PC-9 (cell line): ENCODE measurements around the gene LENG8. TPM values are rescaled to one million over a fixed set of nuclear protein-coding genes. Genes with fewer than 3 reads are reported as not detected.
A peak's percentile ranks its signal among the peaks of the same experiment; 100 is the strongest.

Experiments
- BruUV-seq: library from RNA; stranded (reverse); fragments of 400-500 nt; replicated peaks from 2 replicates; lab custom pipeline; 2021; lab: Mats Ljungman, UMichigan
- CTCF ChIA-PET: fragments of 300-600 bp; sonication (Branson Sonifier 250); formaldehyde crosslinking; loops from one replicate; lab custom pipeline; 2022; ENCODE audit warnings: antibody characterized with exemption; lab: Charles Lee
- POLR2A ChIA-PET: fragments of 300-600 bp; sonication (Branson Sonifier 250); formaldehyde crosslinking; loops from one replicate; lab custom pipeline; 2022; ENCODE audit warnings: antibody characterized with exemption; ENCODE audit not compliant: unreplicated experiment; lab: Charles Lee
- DNase-seq, 2 experiments: peaks; one replicate each; pipeline versions ENCODE4 v3.0.0 to v3.0.0-alpha.2; 2015 to 2022; ENCODE audit warnings: mixed read lengths in 1 of 2
- H2AFZ ChIP-seq: fragments of 200-600 bp; sonication (generic); 2 replicates; pipeline ENCODE4 v1.8.1; 2017; ENCODE audit warnings: antibody characterized with exemption
- H3F3A ChIP-seq: fragments of 200-600 bp; sonication (generic); 2 replicates; pipeline ENCODE4 v1.8.1; 2017; ENCODE audit warnings: antibody characterized with exemption, mild to moderate bottlenecking, low read depth; ENCODE audit not compliant: insufficient read depth
- H3K27ac ChIP-seq: fragments of 200-600 bp; sonication (generic); 2 replicates; pipeline ENCODE4 v1.6.1; 2016; ENCODE audit warnings: mixed run types
- H3K27me3 ChIP-seq: fragments of 200-600 bp; sonication (generic); 2 replicates; pipeline ENCODE4 v1.6.1; 2016; ENCODE audit warnings: low read depth, mixed run types; ENCODE audit not compliant: insufficient read depth
- H3K36me3 ChIP-seq: fragments of 200-600 bp; sonication (generic); 2 replicates; pipeline ENCODE4 v1.6.1; 2016; ENCODE audit warnings: low read depth, mixed run types
- H3K4me1 ChIP-seq: fragments of 200-600 bp; sonication (generic); replicated peaks from 2 replicates; pipeline ENCODE4 v1.6.1; 2016; ENCODE audit warnings: mixed run types; ENCODE audit not compliant: insufficient read depth
- H3K4me2 ChIP-seq: fragments of 200-600 bp; sonication (generic); 2 replicates; pipeline ENCODE4 v1.6.1; 2017; ENCODE audit warnings: mixed run types
- H3K4me3 ChIP-seq: fragments of 200-600 bp; sonication (generic); 2 replicates; pipeline ENCODE4 v1.6.1; 2016; ENCODE audit warnings: mixed run types
- H3K79me2 ChIP-seq: fragments of 200-600 bp; sonication (generic); 2 replicates; pipeline ENCODE4 v1.6.1; 2017; ENCODE audit warnings: low read depth, mixed run types
- H3K9me2 ChIP-seq: fragments of 200-600 bp; sonication (generic); 2 replicates; pipeline ENCODE4 v1.8.1; 2017; ENCODE audit warnings: mild to moderate bottlenecking; ENCODE audit not compliant: insufficient read depth
- H3K9me3 ChIP-seq: fragments of 200-600 bp; sonication (generic); 2 replicates; pipeline ENCODE4 v1.8.1; 2016; ENCODE audit warnings: low read depth; ENCODE audit not compliant: insufficient read depth
- H4K20me1 ChIP-seq: fragments of 200-600 bp; sonication (generic); 2 replicates; pipeline ENCODE4 v1.8.1; 2017; ENCODE audit not compliant: insufficient read depth
- CTCF ChIP-seq: fragments of 200-600 bp; sonication (generic); conservative IDR thresholded peaks from 2 replicates; pipeline ENCODE4 v1.6.1; 2017; ENCODE audit warnings: mixed run types, antibody characterized with exemption, mild to moderate bottlenecking, moderate library complexity
- EZH2 ChIP-seq: fragments of 200-600 bp; sonication (generic); IDR thresholded peaks from 2 replicates; pipeline ENCODE4 v1.8.0; 2017; ENCODE audit warnings: antibody characterized with exemption, low read depth
- intact Hi-C: fragments of 100-400 bp; cut with micrococcal nuclease; formaldehyde crosslinking; loops from one replicate; pipeline ENCODE4 v1.10.0; 2022; ENCODE audit not compliant: unreplicated experiment
- total RNA-seq: library from RNA; stranded (reverse); gene quantifications from 2 replicates; pipeline ENCODE4 v1.2.3, GENCODE V29; 2021

Gene LENG8
- total RNA-seq, 1 experiment from 2014 or later, result 274 TPM

GRCh38 chr19:54449701-54450069 lies 686 bp downstream of the LENG8 start:
- BruUV-seq, result no TSS peak

GRCh38 chr19:54451331-54451871 lies 2.4 kb downstream of the LENG8 start:
- Histone ChIP-seq H3K79me2 (peaks cover 96% of the 10 kb centered on the region), H3K4me3 (peak overlapping the region; percentile 96; the same call in 1 of the 2 replicates), H2AFZ (no peak overlapping the region), H4K20me1 (peaks cover 66% of the 10 kb centered on the region), H3K27me3 (no peaks in the 10 kb centered on the region), H3K36me3 (peaks cover 55% of the 10 kb centered on the region), H3K4me2 (peak overlapping the region; percentile 95; the same call in 1 of the 2 replicates), H3F3A (peaks cover 17% of the 10 kb centered on the region; the same call in 1 of the 2 replicates), H3K4me1 (peaks cover 25% of the 10 kb centered on the region), H3K9me2 (no peaks in the 10 kb centered on the region), H3K9me3 (no peaks in the 10 kb centered on the region), H3K27ac (no peak overlapping the region)
- no peak for DNase-seq
- intact Hi-C loops, result no loop called here
- no TSS peak for BruUV-seq
- ChIA-PET CTCF (interaction anchor here (0.6 kb wide), 1 partner anchor 290 kb away, joined by 18 read pairs; no protein-coding TSS in a partner anchor), POLR2A (no interaction called here)
- TF ChIP-seq CTCF (no peak), EZH2 (no peak)

More at GRCh38 chr19:54449701-54450069, 686 bp downstream of the LENG8 start:
- Histone ChIP-seq H4K20me1 (peaks cover 55% of the 10 kb centered on the region), H3K36me3 (peaks cover 46% of the 10 kb centered on the region), H3K9me2 (no peaks in the 10 kb centered on the region), H3K27ac (peak overlapping the region; percentile 65), H3K4me1 (peaks cover 25% of the 10 kb centered on the region), H3K4me2 (peak overlapping the region; percentile 95), H3F3A (peaks cover 17% of the 10 kb centered on the region; the same call in 1 of the 2 replicates), H2AFZ (peak overlapping the region; percentile 77), H3K27me3 (no peaks in the 10 kb centered on the region), H3K4me3 (peak overlapping the region; percentile 96), H3K9me3 (no peaks in the 10 kb centered on the region), H3K79me2 (peaks cover 90% of the 10 kb centered on the region)
- POLR2A ChIA-PET, result interaction anchor here (0.5 kb wide), 1 partner anchor 18 kb away, joined by 3 read pairs; no protein-coding TSS in a partner anchor
- CTCF ChIA-PET, result no interaction called here
- DNase-seq, result no peak
- intact Hi-C loops, result loop anchor here (1.0 to 2.0 kb wide), 2 partner anchors 14 to 581 kb away; partner anchors contain the start of gene LENG9
- TF ChIP-seq EZH2 (no peak), CTCF (no peak)

- H3K9me2 ChIP-seq, result no peaks in the 10 kb centered on the region
- H3K4me1 ChIP-seq, result peaks cover 21% of the 10 kb centered on the region
- CTCF ChIA-PET, result no interaction called here
- intact Hi-C loops, result no loop called here
- peaks cover 17% of the 10 kb centered on the region; the same call in 1 of the 2 replicates for H3F3A ChIP-seq
- peaks cover 54% of the 10 kb centered on the region for H3K36me3 ChIP-seq
- POLR2A ChIA-PET, result no interaction called here
- no peak overlapping the region for H2AFZ ChIP-seq
- no peak for TF ChIP-seq EZH2
- TF ChIP-seq CTCF, result no peak
- no TSS peak for BruUV-seq
- H3K4me2 ChIP-seq, result peak overlapping the region; percentile 95; the same call in 1 of the 2 replicates
- H3K27ac ChIP-seq, result no peak overlapping the region
- peaks cover 66% of the 10 kb centered on the region for H4K20me1 ChIP-seq
- H3K9me3 ChIP-seq, result no peaks in the 10 kb centered on the region
- H3K27me3 ChIP-seq, result no peaks in the 10 kb centered on the region
- no peak overlapping the region for H3K4me3 ChIP-seq
- peaks cover 90% of the 10 kb centered on the region for H3K79me2 ChIP-seq
- DNase-seq, result no peak
Measured at GRCh38 chr19:54451997-54452396, 3.0 kb downstream of the LENG8 start.
